Ramos (cell line): ENCODE measurements around the gene SPEG.

Experiments used
- in situ Hi-C: fragments of 300-500 bp; cut with MboI; formaldehyde crosslinking; loops from one replicate; pipeline ENCODE4 v1.14.3; 2022; ENCODE audit warnings: low sequenced_read_pairs; ENCODE audit not compliant: unreplicated experiment

Gene SPEG

GRCh38 chr2:219507581-219508443 is 73.2 kb downstream of the SPEG start:
- in situ Hi-C loops = no loop called here

GRCh38 chr2:219508444-219508734 is 73.7 kb downstream of the SPEG start:
- in situ Hi-C loops = no loop called here

- in situ Hi-C loops = no loop called here
Observed at GRCh38 chr2:219508971-219509779, 74.5 kb downstream of the SPEG start.

- in situ Hi-C loops = no loop called here
Observed at GRCh38 chr2:219509780-219510511, 75.3 kb downstream of the SPEG start.

GRCh38 chr2:219510512-219511135 is 76.0 kb downstream of the SPEG start:
- in situ Hi-C loops = no loop called here

- in situ Hi-C loops = no loop called here
Observed at GRCh38 chr2:219511547-219512325, 77.1 kb downstream of the SPEG start.

GRCh38 chr2:219512524-219513216 is 78.0 kb downstream of the SPEG start:
- in situ Hi-C loops = no loop called here

GRCh38 chr2:219513787-219514186 is 79.1 kb downstream of the SPEG start:
- in situ Hi-C loops = no loop called here

- in situ Hi-C loops = no loop called here
Observed at GRCh38 chr2:219514196-219514761, 79.6 kb downstream of the SPEG start, which contains the start of gene ASIC4. TSS of gene ASIC4 (plus strand) at chr2:219514482. CDS start at chr2:219514725, 243 bp downstream.

- in situ Hi-C loops = no loop called here
Observed at GRCh38 chr2:219514836-219515235, 80.2 kb downstream of the SPEG start.

GRCh38 chr2:219515874-219516629 is 81.4 kb downstream of the SPEG start:
- in situ Hi-C loops = no loop called here

- in situ Hi-C loops = no loop called here
Observed at GRCh38 chr2:219516888-219517287, 82.2 kb downstream of the SPEG start.

GRCh38 chr2:219517954-219518778 is 83.5 kb downstream of the SPEG start:
- in situ Hi-C loops = no loop called here

GRCh38 chr2:219519526-219519916 is 84.9 kb downstream of the SPEG start:
- in situ Hi-C loops = no loop called here

- in situ Hi-C loops = no loop called here
Observed at GRCh38 chr2:219520079-219520478, 85.4 kb downstream of the SPEG start.

- in situ Hi-C loops = no loop called here
Observed at GRCh38 chr2:219521066-219521880, 86.6 kb downstream of the SPEG start.
